ENCODE results near the gene TARM1.
A peak's percentile ranks its signal among the peaks of the same experiment; 100 is the strongest.

The TARM1 gene

GRCh38 chr19:54124393-54124792 is 43.2 kb upstream of the TARM1 start:
- in situ Hi-C loops (cut with MboI; ENCODE audit: low sequenced_read_pairs, unreplicated experiment): no loop called here
- no peak for TF ChIP-seq CTCF (IDR thresholded peaks at IDR 0.05; ENCODE audit: borderline replicate concordance, control extremely low read depth, extremely low read depth, insufficient read depth, missing control alignments)
- DNase-seq (ENCODE audit: low spot score): no peak

GRCh38 chr19:54123682-54124081 is 42.5 kb upstream of the TARM1 start:
- no peak for DNase-seq (ENCODE audit: low spot score)
- in situ Hi-C loops (cut with MboI; ENCODE audit: low sequenced_read_pairs, unreplicated experiment): no loop called here

GRCh38 chr19:54121259-54121658 is 40.1 kb upstream of the TARM1 start:
- in situ Hi-C loops (cut with MboI; ENCODE audit: low sequenced_read_pairs, unreplicated experiment): no loop called here
- no peak for DNase-seq (ENCODE audit: low spot score)
- TF ChIP-seq CTCF (IDR thresholded peaks at IDR 0.05; ENCODE audit: borderline replicate concordance, control extremely low read depth, extremely low read depth, insufficient read depth, missing control alignments): no peak

More at GRCh38 chr19:54123682-54124081, 42.5 kb upstream of the TARM1 start:
- no peak for TF ChIP-seq CTCF (IDR thresholded peaks at IDR 0.05; ENCODE audit: borderline replicate concordance, control extremely low read depth, extremely low read depth, insufficient read depth, missing control alignments)

GRCh38 chr19:54115109-54116063 is 34.2 kb upstream of the TARM1 start, which contains the start of the genes PRPF31 and TFPT:
TSS of gene PRPF31 (plus strand) at chr19:54115754. CDS start at chr19:54118279, 2,525 bp downstream.
TSS of gene TFPT (minus strand) at chr19:54115657. CDS start at chr19:54115269, 388 bp downstream.
- no peak for TF ChIP-seq CTCF (IDR thresholded peaks at IDR 0.05; ENCODE audit: borderline replicate concordance, control extremely low read depth, extremely low read depth, insufficient read depth, missing control alignments)
- peak; percentile 97 for DNase-seq (ENCODE audit: low spot score)

GRCh38 chr19:54114340-54115108 is 33.4 kb upstream of the TARM1 start:
- in situ Hi-C loops (cut with MboI; ENCODE audit: low sequenced_read_pairs, unreplicated experiment): no loop called here
- DNase-seq (ENCODE audit: low spot score): peak; percentile 80
- no peak for TF ChIP-seq CTCF (IDR thresholded peaks at IDR 0.05; ENCODE audit: borderline replicate concordance, control extremely low read depth, extremely low read depth, insufficient read depth, missing control alignments)

More at GRCh38 chr19:54115109-54116063, 34.2 kb upstream of the TARM1 start, which contains the start of the genes PRPF31 and TFPT:
- in situ Hi-C loops (cut with MboI; ENCODE audit: low sequenced_read_pairs, unreplicated experiment): no loop called here

GRCh38 chr19:54109651-54110050 is 28.5 kb upstream of the TARM1 start:
- no peak for DNase-seq (ENCODE audit: low spot score)
- in situ Hi-C loops (cut with MboI; ENCODE audit: low sequenced_read_pairs, unreplicated experiment): no loop called here
- TF ChIP-seq CTCF (IDR thresholded peaks at IDR 0.05; ENCODE audit: borderline replicate concordance, control extremely low read depth, extremely low read depth, insufficient read depth, missing control alignments): no peak

Data from GM13976 (cell line).